OCI-LY7 (cell line): Measurements from ENCODE around the gene GSTA5.

ENCODE experiments used
- CTCF ChIP-seq: fragments of 200-600 bp; sonication (generic); conservative IDR thresholded peaks from 2 replicates; pipeline ENCODE4 v1.5.1; 2014; ENCODE audit warnings: mild to moderate bottlenecking, antibody characterized with exemption, low read length, moderate library complexity, mixed read lengths
- EZH2phosphoT487 ChIP-seq: fragments of 200-600 bp; sonication (generic); IDR thresholded peaks from 2 replicates; pipeline ENCODE4 v1.6.1; 2018; ENCODE audit warnings: low read depth, borderline replicate concordance, mild to moderate bottlenecking, mixed run types, antibody characterized with exemption, low read length, moderate library complexity, mixed read lengths

- TF ChIP-seq CTCF (no peak), EZH2phosphoT487 (no peak)
Measured at GRCh38 chr6:52849137-52849536, 8.5 kb upstream of the GSTA5 start.
